GM12891 (cell line): ENCODE data around the gene ABRAXAS1.

ENCODE experiments used
- DNase-seq: peaks from one replicate; pipeline ENCODE4 v3.0.0; 2011; ENCODE audit warnings: low spot score; ENCODE audit not compliant: insufficient read length
- FAIRE-seq: peaks from 2 replicates; lab custom pipeline; 2011; peaks lifted over from hg19 to GRCh38; lab: Jason Lieb, UNC
- PAX5 ChIP-seq: IDR thresholded peaks from 2 replicates; pipeline ENCODE4 v1.6.1; 2011; ENCODE audit warnings: low read length, moderate library complexity, mild to moderate bottlenecking; ENCODE audit not compliant: insufficient read depth, severe bottlenecking
- POLR2A ChIP-seq: IDR thresholded peaks from 2 replicates; pipeline ENCODE4 v1.6.1; 2011; ENCODE audit warnings: low read depth, low read length, control low read depth
- POLR2AphosphoS5 ChIP-seq: IDR thresholded peaks from 2 replicates; pipeline ENCODE4 v1.6.1; 2011; ENCODE audit warnings: low read depth, low read length, control low read depth
- POU2F2 ChIP-seq: IDR thresholded peaks from 2 replicates; pipeline ENCODE4 v1.6.1; 2011; ENCODE audit warnings: low read depth, mild to moderate bottlenecking, control low read depth, low read length, moderate library complexity
- SPI1 ChIP-seq: IDR thresholded peaks from 2 replicates; pipeline ENCODE4 v1.6.1; 2011; ENCODE audit warnings: low read depth, low read length, control low read depth
- TAF1 ChIP-seq: IDR thresholded peaks from 2 replicates; pipeline ENCODE4 v1.6.1; 2011; ENCODE audit warnings: low read depth, low read length, control low read depth

Gene ABRAXAS1

DNA sequence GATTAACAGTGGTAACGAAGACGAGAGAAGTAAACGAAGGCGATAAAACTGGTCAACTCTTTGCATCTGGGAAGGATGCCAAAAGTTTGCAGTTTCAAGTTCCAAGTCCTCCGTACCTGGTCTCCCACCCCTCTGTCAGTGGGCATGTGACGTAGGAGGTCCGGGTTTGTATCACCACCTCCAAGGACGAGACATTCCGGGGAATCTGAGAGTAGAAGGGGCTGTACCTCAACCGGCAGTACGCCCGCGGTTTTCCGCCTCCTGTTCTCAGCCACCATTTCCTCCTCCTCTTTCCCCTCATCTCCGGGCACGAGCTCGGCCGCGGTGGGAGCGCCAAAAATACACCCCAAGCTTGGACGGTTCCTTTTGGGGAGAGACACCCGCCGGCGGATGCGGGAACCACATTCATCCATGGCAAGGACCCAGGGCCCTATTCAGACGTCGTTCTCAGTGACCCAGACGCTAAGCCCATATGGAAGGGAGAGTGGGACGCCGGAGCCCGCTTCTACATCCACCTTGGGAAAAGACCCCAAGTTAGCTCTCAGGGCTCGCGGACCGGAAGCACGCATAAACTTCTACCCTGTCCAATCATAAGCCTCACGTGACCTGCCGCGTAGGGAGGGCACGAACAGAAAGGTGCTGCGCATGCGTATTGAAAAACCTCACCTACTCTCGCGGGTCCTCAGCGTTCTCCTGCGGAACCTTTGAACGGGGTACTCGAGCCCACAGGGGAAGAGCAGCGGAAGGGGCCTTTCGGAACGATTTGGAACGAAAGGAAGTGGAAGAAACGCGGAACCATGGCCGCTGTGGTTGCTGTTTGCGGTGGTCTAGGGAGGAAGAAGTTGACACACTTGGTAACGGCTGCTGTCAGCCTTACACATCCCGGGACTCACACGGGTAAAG is 29.4 kb downstream of the ABRAXAS1 start, which contains the start of the genes HELQ and MRPS18C:
TSS of gene HELQ (minus strand) at position 543 of the 903 bp plus-strand sequence. CDS start at position 413, 130 bp downstream.
TSS of gene MRPS18C (plus strand) at position 778 of the 903 bp plus-strand sequence. CDS start at position 798, 20 bp downstream.
- peak; percentile 100 for FAIRE-seq
- peak; percentile 65 for DNase-seq
- peak; percentile 77 for TF ChIP-seq SPI1
- TF ChIP-seq PAX5, result no peak
- TF ChIP-seq TAF1, result peak; percentile 95
- TF ChIP-seq POU2F2, result peak; percentile 78
- peak; percentile 97 for TF ChIP-seq POLR2AphosphoS5
- peak; percentile 98 for TF ChIP-seq POLR2A

- TF ChIP-seq SPI1 (no peak), POLR2A (no peak), POU2F2 (no peak), TAF1 (no peak), POLR2AphosphoS5 (no peak), PAX5 (no peak)
- FAIRE-seq, result no peak
- no peak for DNase-seq
These were observed 30.2 kb downstream of the ABRAXAS1 start for GRCh38 chr4:83454686-83455085.

DNA sequence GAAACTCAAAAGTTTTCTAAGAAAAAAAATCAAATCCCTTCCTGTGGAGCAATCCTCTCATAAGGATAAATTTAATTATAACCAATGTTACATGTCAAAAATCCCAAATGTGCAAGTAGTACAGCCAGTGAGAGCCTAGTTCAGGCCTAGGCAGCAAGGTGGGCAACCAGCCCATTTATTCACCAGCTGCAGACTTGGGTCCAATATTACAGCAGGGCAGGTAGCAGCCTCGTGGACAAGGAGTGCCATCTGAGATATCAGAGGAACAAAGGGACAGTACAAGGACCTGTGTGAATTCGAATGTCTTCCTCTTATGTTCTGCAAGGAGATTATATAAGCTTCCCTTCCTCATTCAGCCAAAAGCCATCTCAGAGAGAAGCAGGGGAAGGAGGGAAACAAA is 35.9 kb downstream of the ABRAXAS1 start:
- DNase-seq (no peak), FAIRE-seq (no peak)
- no peak for TF ChIP-seq PAX5
- no peak for TF ChIP-seq POLR2AphosphoS5
- TF ChIP-seq TAF1, result no peak
- TF ChIP-seq POLR2A, result no peak
- TF ChIP-seq SPI1, result no peak
- no peak for TF ChIP-seq POU2F2

DNA sequence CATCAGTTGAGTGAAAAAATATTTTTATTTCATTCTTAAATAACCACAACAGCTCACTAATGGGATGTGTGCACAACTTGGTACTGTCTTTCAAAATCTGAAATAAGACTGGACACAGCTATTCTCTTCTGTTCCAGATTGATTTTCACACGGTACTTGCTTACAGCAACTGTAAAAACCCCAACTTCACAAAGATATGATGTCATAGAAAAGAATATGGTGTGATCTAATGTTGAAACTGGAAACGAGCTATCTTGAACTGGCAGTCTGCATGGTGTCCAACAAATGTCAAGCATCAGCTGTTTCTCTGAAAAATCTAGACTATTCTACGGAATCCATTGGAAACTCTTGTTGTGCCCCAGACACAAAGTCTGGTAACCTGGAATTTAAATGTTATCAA is 44.0 kb downstream of the ABRAXAS1 start:
- DNase-seq (no peak), FAIRE-seq (peak; percentile 62)
- TF ChIP-seq POLR2AphosphoS5 (no peak), TAF1 (no peak), PAX5 (no peak), POU2F2 (no peak), POLR2A (no peak), SPI1 (no peak)

DNA sequence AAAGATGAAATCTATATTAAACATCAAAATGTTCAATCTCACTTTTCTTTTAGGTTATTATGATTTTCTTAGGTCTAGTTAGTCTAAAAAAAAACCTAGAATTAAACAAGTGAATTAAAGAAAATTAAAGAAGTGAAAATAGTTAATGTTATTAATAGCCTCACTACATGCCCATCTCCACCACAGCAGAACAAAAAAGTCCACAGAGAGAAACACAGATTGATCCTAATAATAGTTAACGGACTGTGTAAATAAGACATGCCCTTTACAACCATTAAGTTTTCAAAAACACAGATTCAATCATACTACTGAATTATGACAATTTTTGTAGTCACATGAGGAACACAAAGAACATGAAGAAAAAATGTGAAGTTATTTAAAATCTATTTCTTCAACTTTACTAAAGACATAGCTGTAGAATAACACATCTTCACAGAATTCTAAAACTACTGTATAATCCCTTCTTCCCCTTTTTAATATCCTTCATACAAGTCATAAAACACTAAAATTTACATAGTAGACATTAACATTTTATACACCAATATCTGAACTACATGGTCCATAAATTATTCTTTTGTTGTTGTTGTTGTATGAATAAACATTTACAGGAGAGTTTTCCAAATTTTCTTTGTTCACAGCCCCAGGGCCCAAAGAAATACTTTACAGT is 44.6 kb downstream of the ABRAXAS1 start:
- TF ChIP-seq PAX5 (no peak), SPI1 (peak; percentile 15; the same call in 1 of the 2 replicates)
- DNase-seq (no peak), FAIRE-seq (no peak)

GRCh38 chr4:83438719-83439118 is 46.2 kb downstream of the ABRAXAS1 start:
- no peak for FAIRE-seq
- no peak for DNase-seq
- TF ChIP-seq PAX5 (no peak), POU2F2 (no peak), TAF1 (no peak), POLR2A (no peak), SPI1 (no peak), POLR2AphosphoS5 (no peak)

GRCh38 chr4:83436680-83437079 is 48.2 kb downstream of the ABRAXAS1 start:
- DNase-seq (no peak), FAIRE-seq (no peak)
- TF ChIP-seq PAX5, result no peak
- TF ChIP-seq POLR2A, result no peak
- TF ChIP-seq SPI1, result no peak
- TF ChIP-seq POLR2AphosphoS5, result no peak
- TF ChIP-seq TAF1, result no peak
- TF ChIP-seq POU2F2, result no peak

GRCh38 chr4:83431200-83431599 is 53.7 kb downstream of the ABRAXAS1 start:
- TF ChIP-seq POU2F2 (no peak), POLR2A (no peak), SPI1 (no peak), POLR2AphosphoS5 (no peak), TAF1 (no peak), PAX5 (no peak)
- no peak for FAIRE-seq

DNA sequence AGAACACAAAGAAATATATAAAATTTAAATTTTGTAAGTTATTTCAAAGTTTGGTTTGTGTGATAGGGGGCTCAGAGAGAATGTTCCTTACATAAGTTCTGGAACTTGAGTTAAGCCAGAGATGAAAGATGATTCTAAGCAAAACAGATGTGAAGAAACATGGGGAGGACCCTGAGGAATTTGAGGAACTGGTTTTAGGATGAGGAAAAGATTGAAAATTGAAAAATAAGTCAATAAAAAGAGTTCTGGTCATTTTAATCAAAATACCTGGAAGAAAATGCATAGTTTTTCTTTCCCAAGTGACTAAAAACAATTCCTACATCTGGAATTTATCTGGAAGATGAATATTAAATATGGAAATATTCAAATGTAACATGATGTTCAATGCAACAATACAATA is 66.7 kb downstream of the ABRAXAS1 start:
- FAIRE-seq (no peak), DNase-seq (no peak)
- TF ChIP-seq TAF1 (no peak), PAX5 (no peak), POLR2A (no peak), POU2F2 (no peak)

More at GRCh38 chr4:83431200-83431599, 53.7 kb downstream of the ABRAXAS1 start:
- DNase-seq, result no peak
